HG02885 (cell line): ENCODE measurements around the gene KIF18A.
"Not testable (repeated sequence)": the region's sequence is repeated elsewhere in the genome, so short reads cannot be mapped to it uniquely, and the experiment has no call there.

Experiments used
- ATAC-seq: cut with Tn5 transposase; IDR thresholded peaks from one replicate; pipeline ENCODE4 v1.9.1; 2021; ENCODE audit warnings: mild to moderate bottlenecking; ENCODE audit not compliant: unreplicated experiment, poor library complexity

The KIF18A gene

DNA sequence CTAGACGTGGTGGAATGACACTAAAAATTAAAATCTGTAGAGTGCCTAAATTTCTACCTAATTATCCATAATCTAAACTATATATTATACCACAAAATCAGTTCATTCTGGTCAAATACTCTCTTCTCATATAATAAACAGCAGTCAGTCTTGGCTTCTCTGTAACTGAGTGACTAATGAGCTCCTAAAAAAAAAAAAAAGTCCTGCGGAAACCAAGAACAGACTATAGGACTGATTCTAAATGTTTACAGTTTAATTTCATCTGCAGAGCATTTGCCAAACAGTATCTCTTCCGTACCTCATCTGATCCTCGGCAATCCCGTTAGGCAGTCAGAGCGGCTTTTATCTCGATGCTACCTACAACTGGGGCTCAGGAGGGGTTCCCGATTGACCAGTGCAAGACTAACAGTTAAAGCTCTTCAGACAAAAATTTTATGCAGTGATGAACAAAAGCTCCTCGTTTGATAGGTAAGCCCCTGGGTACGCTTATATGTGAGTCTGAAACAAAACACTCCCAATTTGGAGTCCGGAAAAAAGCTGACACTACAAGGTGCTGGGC, 686 bp downstream of the KIF18A start:
- ATAC-seq: peak; percentile 3

DNA sequence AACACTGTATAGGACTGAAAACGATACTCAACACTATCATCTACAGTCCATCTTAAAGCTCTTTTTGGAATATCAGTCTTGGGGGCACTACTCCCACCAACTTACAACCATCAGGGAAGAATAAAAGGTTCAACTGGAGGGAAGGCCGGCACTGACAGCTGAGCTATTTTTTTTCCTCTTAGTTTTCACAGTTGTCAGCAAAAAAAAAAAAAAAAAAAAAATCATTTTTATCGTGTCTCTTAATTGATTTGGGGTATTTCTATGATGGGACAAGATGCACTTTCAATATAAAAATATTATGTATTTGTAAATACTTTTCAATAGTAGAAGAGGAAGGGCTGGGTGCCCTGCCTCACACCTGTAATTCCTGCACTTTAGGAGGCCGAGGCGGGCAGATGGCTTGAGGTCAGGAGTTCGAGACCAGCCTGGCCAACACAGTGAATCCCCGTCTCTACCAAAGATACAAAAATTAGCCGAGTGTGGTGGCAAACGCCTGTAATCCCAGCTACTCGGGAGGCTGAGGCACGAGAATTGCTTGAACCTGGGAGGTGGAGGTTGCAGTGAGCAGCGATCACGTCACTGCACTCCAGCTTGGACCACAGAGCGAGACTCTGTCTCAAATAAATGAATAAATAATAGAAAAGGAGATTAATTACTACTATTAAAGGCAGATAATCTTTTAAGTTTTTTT, 1.5 kb downstream of the KIF18A start:
- no peak for ATAC-seq

DNA sequence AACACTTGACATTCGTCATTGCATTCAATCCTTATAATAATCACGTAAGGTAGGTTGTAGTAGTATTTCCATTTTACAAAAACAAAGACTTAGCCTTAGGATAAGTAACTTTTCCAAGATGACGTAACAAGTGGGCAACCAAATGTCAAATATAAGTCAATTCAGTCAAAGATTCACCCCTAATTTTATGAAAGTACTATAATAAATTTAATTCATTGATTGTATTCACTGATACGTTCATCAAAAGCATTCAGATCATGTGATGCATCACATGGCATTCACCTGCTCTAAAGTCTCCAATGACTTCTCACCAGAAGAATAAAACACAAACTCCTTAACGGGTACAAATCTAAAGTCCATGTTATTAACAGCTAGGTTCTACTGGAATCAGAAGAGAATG, 2.1 kb downstream of the KIF18A start:
- ATAC-seq: no peak

DNA sequence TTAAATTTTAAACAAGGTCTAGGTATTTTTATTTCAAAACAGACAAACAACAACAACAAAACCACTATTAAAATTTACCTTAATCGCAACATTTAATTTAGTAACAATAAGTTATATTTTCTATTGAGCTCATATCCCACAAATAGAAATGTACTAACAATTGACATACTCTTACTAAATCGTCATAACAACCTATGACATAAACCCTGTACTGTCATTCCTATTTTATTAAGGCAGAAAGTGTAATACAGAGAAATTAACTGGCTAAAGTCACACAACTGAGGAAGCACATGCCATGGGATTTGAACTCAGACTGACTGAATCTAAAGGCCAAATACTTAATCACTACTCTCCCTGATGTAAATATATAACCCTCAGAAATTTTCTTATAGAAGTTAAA, 3.0 kb downstream of the KIF18A start:
- ATAC-seq: no peak

DNA sequence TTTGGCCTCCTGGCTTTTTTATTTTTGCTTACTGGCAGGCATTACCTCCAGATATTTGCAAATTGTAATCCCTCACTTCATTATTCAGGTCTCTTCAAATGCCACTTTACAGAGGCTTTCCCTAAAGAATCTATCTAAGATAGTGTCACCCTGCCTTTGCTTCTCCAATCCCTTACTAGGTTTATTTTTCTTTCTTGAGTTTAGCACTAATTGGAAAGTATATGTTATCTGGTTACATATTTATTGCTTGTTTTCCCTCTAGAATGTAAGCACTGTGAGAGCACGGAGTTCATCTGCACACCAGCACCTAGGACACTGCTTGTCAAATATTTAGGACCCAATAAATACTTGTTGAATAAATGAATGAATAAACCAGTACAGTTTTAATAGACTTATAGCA, 3.5 kb downstream of the KIF18A start:
- no peak for ATAC-seq

DNA sequence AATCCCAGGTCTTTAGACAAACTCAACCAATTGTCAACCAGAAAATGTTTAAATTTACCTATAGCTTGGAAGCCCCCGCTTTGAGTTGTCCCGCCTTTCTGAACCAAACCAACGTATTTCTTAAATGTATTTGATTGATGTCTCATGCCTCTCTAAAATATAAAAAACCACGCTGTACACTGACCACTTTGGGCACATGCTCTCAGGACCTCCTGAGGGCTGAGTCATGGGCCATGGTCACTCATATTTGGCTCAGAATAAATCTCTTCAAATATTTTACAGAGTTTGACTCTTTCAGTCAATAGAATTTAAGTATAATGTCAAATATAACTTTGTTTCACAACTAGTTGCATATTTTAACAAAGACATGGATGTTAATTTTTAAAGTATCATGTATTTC, 5.7 kb downstream of the KIF18A start:
- not testable (repeated sequence) for ATAC-seq

DNA sequence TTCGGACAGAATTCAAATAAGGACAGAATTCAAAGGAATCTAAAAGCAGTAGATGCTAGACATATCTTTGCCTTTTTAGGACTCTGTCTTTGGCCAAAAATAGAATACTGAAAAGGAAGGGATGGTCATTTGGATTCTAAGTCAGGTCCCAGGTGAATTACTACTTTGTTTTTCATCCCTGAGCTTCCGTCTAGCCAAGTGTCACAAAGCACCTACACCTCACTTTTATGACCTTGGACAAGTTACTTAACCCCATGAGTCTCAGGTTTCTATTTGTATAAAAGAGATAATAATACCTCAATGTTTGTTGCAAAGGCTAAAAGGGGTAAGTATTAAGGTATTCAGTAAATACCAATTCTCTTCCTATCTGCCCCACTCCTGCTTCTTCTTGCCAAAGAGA, 7.3 kb downstream of the KIF18A start:
- ATAC-seq: no peak

DNA sequence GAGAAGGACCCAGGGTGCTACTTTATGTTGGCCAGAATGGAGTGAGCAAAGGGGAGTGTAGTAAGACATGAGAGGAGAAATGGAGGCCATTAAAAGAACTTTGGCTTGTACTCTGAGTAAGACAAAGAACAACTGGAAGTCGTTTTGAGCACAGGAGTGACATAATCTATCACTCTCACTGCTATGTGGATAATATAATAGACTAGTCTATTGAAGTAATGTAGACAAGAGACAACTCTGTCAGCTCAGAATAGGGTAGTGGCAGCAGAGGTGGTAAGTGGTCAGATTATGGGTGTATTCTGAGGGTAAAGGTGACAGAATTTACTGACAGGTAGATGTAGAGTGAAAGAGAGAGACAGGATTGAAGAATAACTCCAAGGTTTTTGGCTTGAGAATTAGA, 8.2 kb downstream of the KIF18A start:
- ATAC-seq: no peak

DNA sequence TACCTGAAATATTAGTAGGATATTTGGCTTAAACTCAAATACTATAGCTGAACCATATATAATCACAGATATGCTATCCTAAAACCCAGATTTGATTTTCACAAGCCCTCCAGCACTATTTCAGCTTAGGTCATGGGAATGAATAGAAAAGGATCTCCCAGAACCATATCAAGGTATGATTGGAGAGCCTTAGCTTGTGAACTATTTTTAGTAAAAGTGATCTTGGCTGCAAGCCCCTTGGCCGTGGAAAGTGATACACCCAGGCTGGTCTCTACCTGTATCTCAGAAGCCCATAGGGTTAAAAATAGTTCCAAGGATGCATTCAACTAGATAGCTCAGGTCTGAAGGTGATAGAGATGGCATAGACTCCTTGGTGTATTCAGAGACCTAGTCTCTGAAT, 9.7 kb downstream of the KIF18A start:
- no peak for ATAC-seq

DNA sequence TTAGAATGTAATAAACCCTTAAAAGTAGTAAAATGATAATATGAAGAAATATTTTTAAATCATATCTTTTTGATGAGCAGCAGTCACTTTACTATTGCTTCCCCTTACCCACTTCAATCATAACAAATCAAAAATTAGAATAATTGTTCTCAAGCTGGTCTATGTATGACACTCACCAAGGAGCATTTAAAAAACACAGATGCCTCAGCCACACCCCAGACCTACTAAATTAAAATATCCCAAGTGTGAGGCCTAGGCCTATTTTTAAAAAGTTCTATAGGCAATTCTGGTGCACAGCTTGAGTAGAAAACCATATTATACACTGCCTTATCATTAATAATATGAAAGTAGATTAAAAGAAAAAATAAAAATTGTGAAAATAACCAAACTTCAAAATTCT, 15.2 kb downstream of the KIF18A start:
- ATAC-seq: no peak

DNA sequence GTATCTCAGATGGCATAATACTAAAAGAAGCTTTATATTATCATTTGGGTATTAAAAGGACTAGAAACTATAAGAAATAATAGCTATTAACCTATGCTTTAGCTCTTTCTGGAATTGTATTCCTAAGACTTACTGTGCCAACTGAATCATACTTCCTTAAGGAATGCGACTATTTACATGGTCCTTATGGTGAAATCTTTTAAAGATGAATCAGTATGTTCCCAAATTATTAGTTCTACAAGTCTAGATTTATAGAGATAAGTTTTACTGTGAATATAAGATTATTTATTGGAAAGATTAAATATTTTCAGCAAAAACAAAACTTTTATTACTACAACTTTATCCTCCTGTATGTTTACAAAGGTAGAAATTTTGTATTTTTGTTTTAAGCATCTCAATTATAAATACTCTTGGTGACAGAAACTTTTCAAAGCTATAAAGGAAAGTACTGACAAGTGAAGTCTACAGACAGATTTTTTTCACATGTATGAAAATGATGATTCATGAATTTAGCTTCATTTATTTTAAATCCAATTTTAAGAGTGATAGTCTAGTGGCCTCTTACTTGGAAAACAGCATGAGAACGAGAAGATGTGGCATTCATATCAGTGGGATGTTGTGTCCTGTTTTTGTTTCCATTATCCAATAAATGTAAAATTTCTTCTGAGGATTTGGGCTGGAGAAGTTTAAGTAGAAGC, 17.8 kb downstream of the KIF18A start:
- no peak for ATAC-seq

DNA sequence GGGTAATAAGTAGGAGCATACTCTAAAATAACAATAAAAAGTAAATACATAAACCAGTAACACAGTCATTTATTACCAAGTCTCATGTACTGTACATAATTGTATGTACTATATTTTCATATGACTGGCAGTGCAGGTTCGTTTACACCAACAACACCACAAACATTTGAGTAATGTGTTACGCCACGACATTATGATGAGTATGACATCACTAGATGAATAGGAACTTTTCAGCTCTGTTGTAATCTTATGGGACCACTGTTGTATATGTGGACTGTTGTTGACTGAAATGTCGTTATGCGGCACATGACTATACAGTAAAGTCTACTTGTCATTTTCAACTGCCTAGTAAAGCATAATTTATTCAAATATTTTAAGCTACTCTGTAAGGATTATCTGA, 18.6 kb downstream of the KIF18A start:
- ATAC-seq: no peak

DNA sequence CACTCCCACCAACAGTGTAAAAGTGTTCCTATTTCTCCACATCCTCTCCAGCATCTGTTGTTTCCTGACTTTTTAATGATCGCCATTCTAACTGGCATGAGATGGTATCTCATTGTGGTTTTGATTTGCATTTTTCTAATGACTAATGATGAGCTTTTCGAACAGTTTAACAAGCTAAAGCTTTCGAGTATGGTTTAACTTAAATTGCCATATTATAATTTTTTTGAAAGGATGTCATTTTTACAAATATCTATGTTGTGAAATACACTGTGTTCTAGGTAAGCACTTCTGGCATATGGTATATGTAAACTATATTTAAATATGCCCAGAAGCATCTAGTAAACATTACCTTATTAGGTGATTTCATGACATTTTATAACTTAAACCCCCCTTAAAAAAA, 20.3 kb downstream of the KIF18A start:
- ATAC-seq: not testable (repeated sequence)

DNA sequence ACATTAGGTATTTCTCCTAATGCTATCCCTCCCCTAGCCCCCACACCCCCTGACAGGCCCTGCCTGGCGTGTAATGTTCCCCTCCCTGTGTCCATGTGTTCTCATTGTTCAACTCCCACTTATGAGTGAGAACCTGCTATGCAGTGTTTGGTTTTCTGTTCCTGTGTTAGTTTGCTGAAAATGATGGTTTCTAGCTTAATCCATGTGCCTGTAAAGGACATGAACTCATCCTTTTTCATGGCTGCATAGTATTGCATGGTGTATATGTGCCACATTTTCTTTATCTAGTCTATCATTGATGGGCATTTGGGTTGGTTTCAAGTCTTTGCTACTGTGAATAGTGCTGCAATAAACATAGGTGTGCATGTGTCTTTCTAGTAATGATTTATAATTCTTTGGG, 20.8 kb downstream of the KIF18A start:
- not testable (repeated sequence) for ATAC-seq

DNA sequence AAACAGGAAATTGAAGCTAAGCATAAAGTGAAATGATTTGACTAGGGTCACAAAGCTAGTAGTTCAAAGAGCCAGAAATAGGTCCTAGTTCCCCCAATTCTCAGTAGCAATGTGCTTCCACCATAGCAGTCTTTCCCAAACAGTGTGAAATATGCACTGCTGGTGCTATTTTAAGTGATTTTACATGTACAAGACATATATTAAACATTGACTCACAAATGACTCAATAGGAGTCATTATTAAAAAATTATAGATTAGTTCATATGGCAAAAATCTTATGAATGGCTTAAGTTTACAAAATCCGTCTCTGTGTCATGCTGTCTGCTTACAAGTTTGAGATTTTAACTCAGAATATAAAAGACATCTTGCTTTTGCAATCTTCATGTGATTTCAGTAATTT, 21.4 kb downstream of the KIF18A start:
- ATAC-seq: no peak

DNA sequence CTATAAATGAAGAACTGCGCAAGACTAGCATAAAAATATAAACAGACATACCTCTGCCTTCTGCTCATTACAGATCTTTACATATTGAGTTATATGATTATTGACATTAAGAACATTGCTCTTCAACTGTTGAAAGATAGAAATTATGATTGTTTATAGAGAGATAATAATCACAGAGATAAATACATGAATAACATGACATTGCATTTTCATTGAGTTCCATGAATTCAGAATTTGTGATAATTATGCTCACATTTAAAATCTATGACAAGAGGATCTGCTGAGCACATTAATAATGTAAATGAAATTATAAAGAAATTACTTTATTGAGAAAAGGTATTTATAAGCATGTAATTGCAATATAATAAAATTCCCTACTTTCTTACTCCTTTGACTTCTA, 24.8 kb downstream of the KIF18A start:
- ATAC-seq: no peak

DNA sequence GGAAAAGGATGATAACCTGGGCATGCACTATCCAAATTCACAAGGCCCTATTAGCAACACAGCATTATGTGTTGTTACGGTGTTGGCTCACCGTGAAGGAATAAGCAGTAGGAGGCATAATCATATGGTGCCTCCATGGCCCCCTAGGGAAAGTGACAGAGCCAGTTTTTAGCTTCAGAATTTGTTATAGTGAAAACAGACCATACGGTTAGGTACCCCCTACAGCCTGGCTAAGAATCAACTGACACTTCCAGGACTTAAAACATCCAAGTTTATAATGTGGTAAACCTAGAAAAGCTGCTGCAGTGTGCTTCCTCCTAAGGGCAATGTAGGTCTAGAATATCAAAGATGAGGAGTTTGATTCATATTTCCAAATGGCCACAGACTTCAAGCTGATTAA, 30.4 kb downstream of the KIF18A start:
- ATAC-seq: no peak

DNA sequence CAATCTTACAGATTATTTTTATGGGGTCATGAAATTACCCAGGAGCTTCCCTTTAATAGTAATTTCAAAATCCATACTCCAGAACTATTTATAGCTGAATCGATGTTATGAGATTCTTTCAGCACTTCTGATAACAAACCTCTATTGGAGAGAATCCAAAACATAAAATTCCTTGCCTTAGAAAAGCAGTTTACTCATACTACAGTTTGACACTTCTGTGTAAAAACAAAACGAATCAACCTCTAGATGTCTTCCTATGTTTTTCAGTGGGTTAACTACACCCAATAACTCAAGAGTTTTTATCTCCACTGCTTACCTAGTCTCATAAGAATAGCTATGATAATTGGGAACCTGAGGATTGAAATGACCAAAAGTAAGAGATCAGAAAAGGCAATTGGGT, 35.6 kb downstream of the KIF18A start:
- no peak for ATAC-seq

DNA sequence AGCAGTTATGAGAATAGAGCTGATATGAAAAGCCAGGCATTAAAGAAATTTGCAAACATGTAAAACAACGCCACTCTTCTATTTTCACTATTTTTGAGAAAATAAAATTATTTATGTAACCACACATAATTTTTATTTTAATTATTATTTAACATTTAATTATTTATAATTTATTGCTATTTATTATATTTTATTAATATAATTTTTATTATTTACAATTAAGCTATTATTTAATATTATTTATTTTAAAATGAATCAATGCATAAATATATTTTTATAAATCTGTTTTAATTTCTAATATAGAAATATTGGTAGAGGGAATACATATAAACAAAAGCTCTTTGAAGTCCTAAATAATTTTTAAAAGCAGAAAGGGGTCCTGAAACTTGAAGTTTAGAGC, 36.7 kb downstream of the KIF18A start:
- no peak for ATAC-seq

DNA sequence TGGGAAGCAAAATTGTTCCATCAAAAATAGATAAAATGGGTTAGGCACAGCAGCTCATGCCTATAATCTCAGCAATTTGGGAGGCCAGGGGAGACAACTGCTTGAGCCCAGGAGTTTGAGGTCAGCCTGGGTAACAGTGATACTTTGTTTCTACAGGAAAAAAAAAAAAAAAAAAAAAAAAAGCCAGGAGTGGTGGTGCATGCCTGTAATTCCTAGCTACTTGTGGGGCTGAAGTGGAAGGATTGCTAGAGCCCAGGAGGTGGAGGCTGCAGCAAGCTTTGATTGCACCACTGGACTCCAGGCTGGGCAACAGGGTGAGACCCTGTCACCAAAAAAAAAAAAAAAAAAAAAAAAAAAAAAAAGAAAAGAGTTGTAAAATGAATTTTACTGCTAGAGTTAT, 49.6 kb downstream of the KIF18A start:
- ATAC-seq: no peak

DNA sequence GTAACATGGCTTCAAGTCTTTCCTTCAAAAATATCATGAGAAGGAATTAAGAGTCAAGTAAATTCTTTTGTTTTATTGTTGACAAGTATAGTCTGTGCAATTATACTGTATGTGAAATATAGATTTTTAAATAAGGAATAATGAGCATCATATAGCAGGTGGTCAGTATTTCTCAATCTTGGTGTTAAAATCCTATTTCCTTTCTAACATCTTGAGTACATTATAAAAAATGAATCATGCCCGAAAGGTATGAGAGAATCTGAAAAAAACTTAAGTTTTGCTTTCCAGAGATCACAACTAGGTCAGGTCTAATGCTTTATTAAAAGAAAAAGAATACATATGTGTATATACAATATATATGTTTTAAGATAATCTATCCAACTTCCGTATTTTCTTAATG, 53.1 kb downstream of the KIF18A start:
- no peak for ATAC-seq
